ENCODE measurements around the gene SCO2. TPM values are rescaled to one million over a fixed set of nuclear protein-coding genes. Genes with fewer than 3 reads are reported as not detected.
A peak's percentile ranks its signal among the peaks of the same experiment; 100 is the strongest.

The SCO2 gene
- total and polyA plus RNA-seq, 9 of the 15 experiments (the other 6 are each of a cell fraction or from before 2014, with no cell fraction given): 0.34 to 4.0 (median 1.1) TPM; not detected in 3

DNA sequence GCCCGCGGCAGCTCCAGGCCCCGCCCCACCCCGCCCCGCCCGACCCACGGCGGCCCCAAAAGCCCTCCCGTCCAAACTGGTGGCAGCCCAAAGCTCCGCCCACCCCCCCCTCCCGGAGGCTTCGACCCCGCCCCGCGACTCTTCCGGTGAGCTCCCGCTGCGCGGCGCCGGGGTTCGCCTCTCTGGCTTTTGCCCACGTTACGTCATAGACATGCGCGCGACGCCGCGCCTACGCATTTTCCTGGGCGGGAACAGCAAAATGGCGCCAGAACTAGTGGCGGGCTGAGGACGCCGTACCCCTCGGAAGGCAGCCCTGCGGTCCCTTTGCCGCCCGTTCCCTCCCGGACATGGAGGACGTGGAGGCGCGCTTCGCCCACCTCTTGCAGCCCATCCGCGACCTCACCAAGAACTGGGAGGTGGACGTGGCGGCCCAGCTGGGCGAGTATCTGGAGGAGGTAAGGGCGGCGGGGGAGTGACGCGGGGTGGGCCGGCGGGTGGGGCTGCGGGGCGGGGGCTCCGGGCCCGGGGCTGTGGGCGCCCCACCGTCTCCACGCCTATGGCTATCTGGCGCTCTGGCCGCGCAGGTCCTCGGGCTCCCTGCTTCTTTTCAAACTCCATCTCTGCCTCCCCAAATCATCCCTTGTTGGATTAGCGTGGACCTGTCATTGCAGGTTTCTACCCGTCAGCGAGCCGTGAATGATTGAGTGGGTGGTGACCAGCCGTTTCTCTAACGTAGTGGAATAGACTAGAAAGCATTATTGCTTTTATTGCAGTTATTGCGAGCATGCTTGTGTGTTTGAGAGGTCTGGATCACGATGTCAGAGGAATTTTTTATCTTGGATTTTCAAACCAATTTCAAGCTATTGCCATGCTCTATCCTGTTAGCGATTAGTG is 17.2 kb downstream of the SCO2 start, which contains the start of gene NCAPH2 (continued):
- TF ChIP-seq ZBTB40 (IDR thresholded peaks at IDR 0.05) (peak; percentile 68), ZBTB40 (CRISPR knock-in tag; IDR thresholded peaks at IDR 0.05) (no peak), FOXA3 (CRISPR knock-in tag; conservative IDR thresholded peaks at IDR 0.05 in 1 of 2, IDR thresholded peaks at IDR 0.05 in 1 of 2) (no peak), ZNF217 (CRISPR knock-in tag; IDR thresholded peaks at IDR 0.05) (no peak), ZNF140 (CRISPR knock-in tag; IDR thresholded peaks at IDR 0.05) (no peak), ZNF253 (CRISPR knock-in tag; conservative IDR thresholded peaks at IDR 0.05) (no peak), ADNP (tag; IDR thresholded peaks at IDR 0.05) (no peak), KDM5B (IDR thresholded peaks at IDR 0.05; ENCODE audit: insufficient replicate concordance, low read depth, low read length) (peak; percentile 84), NFYB (IDR thresholded peaks at IDR 0.05; ENCODE audit: extremely low read depth, insufficient read length) (no peak), XRCC4 (IDR thresholded peaks at IDR 0.05; ENCODE audit: extremely low read depth, insufficient read depth, insufficient read length) (no peak), MEIS2 (IDR thresholded peaks at IDR 0.05; ENCODE audit: partially characterized antibody) (peak; percentile 78), SMAD3 (CRISPR knock-in tag; conservative IDR thresholded peaks at IDR 0.05) (no peak), ZNF224 (CRISPR knock-in tag; IDR thresholded peaks at IDR 0.05) (no peak), NUFIP1 (IDR thresholded peaks at IDR 0.05; ENCODE audit: partially characterized antibody) (no peak), RAD21 (CRISPR knock-in tag; conservative IDR thresholded peaks at IDR 0.05 in 1 of 2, IDR thresholded peaks at IDR 0.05 in 1 of 2) (no peak), MYC (IDR thresholded peaks at IDR 0.05; ENCODE audit: low read depth, low read length) (peak; percentile 45; the same call in 1 of the 2 replicates), MYC (CRISPR knock-in tag; IDR thresholded peaks at IDR 0.05; ENCODE audit: borderline replicate concordance, low read depth) (no peak), TAF7 (tag; IDR thresholded peaks at IDR 0.05) (peak; percentile 88)
